GM21360 (cell line): ENCODE measurements around the gene XRCC3.

Experiments
- ATAC-seq: cut with Tn5 transposase; IDR thresholded peaks from one replicate; pipeline ENCODE4 v1.9.1; 2021; ENCODE audit warnings: mild to moderate bottlenecking, moderate library complexity; ENCODE audit not compliant: unreplicated experiment

The XRCC3 gene

DNA sequence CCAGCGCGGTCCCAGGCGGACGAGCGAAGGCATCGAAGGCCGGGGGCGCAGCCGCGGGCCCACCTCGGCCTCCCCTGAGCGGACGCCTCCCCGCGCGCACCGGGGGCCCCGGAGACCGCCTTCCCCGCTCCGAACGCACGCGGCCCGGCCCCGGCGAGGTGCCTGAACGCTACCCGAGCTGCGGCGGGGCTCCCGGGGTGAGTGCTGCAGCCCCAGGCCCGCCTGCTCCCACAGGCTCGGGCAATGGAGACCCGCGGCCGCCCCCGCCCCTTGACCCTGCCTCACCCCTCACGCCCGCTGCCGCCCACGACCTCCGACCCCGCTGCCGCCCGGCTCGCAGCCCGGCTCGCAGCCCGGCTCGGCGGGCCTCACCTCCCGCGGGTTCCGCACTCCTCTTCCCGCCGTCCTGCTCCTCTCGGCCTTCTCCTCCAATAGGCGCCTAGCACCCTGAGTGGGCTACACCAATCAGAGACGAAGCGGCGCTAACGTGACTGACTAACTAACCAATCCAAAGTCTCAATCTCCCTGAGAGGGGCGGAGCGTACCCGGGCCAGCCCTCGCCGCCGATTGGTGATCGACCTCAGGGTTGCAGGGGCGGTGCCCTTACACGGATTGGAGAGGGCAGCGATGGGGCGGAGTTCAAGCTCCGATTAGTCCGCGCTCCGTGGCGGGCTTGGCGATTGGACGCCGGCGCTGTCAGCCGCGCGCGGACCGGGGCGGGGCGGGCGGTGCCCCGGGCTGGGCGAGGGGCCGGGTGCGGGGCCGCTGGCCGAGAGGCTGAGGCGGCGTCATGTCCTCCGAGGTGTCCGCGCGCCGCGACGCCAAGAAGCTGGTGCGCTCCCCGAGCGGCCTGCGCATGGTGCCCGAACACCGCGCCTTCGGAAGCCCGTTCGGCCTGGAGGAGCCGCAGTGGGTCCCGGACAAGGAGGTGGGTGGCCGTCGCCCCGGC, at the start of gene XRCC3, which contains the start of gene ZFYVE21:
XRCC3 (minus strand) TSS at position 400 of the 949 bp plus-strand sequence. CDS start 4,364 bp downstream, outside the sequence.
ZFYVE21 (plus strand) TSS at position 759 of the 949 bp plus-strand sequence; CDS start at position 791, 32 bp downstream.
- peak; percentile 90 for ATAC-seq

DNA sequence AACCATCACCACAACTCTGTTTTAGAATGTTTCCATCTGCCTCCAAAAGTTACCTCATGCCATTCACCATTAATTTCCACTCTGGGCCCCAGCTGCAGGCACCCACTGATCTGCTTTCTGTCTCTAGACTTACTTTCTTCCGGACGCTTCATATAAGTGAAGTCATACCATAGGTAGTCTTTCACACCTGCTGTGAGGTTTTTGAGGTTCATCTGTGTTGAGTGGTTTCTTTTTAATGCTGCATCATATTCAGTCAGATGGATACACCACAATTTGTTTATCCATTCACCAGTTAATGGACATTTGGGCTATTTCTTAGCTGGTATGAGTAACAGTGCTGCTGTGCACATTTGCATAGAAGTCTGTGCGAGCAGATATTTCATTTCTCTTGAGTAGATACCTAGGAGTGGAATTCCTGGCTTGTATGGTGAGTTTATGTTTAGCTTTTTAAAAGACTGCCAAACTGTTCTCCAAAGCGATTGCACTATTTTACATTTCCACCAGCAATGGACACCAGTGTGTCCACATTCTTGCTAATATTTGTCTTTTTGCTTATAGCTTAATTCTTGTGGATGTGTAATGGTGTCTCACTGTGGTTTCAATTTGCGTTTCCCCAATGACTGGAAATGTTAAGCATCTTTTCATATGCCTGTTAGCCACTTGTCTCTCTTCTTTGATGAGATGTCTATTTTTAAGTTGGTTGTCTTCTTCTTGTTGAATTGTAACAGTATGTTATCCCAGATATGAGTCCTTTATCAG, 48.7 kb upstream of the XRCC3 start:
- ATAC-seq: no peak

DNA sequence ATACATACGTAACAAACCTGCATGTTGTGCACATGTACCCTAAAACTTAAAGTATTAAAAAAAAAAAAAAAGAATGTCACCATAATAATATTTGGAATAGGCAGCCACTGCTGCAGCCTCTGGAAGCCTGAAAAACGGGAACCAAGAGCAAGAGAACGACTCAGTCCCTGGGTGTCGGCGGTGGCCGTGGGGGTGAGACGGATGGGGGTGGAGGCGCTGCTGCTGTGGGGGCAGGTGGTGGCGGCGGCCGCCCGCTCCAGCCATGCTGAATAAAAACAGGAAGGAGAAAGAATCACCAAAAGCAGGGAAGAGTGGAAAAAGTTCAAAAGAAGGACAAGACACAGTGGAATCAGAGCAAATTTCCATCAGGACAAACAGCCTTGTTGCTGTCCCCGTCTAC, 47.3 kb upstream of the XRCC3 start:
- ATAC-seq: no peak

DNA sequence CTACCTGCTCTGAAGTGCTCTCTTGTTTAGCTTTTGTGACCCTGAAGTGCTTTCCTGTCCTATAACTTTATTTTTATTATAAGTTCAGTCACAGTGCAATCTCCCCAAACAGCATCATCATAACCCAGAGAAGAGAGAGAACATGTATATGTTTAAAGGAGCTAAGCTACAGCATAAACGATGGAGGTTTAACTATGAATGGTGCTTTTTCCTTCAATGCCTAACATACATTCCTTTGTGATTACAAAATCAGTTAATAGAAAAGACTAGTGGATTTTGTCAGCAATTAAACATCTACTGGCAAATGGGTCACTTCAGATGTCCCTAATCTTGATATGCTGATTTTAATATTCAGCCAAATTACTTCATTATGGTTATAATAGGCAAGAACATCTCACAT, 46.8 kb upstream of the XRCC3 start:
- ATAC-seq: no peak

DNA sequence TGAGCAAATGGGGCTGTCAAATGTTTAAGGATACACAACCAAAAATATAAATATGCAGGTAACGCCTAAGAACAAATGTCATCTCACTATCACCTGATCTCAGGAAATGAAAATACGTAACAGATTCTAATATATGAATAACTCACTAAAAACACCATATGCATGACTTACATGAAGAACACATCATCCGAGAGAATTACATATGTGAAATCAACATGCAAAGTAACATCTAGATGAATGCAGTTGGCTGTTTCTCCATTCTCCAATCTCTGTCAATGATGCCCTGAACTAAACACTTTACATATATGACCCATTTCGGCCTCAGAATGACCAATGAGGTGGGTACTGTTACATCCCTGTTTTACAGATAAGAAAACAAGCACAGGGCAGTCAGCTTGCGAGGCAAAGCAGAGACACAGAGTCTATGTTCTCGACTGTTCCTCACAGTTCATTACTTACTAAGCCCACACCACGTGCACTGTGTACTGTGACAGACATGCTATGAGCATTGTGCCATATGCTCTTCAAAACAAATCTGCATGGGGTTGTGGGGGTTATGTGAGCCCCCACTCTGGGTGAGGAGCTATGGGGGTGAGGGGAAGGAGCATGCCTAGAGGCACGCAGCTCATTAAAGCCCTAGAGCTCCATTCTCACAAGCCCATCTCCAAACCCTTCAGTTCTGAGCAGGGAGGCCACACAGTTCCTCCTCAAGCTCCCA, 43.0 kb upstream of the XRCC3 start:
- no peak for ATAC-seq

DNA sequence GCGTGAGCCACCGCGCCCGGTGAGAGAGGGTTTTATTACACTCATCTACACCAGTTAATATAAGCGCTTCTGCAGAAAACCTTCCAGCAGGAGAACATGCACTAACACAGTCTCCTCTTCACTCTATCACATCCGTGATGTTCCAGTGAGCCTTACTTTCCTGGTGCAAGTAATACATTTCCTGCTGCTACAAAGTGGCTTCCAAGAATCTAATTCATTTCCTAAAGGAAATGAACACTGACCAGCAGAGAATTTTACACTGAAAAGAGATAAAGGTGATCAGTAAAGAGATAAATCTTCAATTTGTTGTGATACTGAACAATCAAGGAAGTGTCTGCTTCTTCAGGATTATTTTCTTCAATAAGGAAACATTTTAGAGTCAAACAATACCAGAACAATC, 39.8 kb upstream of the XRCC3 start:
- no peak for ATAC-seq

DNA sequence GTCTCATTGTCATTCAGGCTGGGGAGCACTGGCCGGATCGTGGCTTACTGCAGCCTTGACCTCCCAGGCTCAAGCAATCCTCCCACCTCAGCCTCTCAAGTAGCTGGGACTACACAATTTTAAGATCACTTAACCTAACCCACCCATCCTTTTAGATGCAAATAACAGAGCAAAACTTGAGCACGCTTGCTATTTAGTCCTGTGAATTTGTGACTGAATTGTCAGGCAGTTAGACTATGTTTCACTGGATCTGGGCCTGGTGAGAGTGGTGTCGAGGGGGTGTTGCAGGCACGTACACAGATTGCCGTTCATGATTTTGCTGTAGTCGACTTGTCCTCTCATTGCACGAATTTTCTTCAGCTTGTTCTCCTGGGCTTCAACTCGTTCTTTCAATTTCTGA, 38.5 kb upstream of the XRCC3 start:
- no peak for ATAC-seq

DNA sequence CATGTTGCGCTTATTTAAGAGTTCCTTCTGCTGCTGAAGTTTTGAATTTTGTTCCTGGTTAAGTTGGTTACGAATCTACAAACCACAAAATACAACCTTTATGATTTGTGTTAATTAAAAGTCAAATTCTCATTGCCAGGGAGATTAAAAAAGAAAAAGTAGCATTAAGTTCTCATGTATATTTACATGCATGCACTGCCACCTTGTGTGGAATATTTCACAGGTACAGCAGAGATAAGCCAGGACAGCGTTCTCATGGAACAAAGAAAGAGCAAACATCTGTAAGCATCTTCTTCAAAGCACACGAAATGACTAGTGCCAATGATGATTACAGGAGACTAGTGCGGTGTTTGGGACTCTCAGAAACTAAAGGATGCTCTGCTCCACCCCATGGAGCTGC, 34.6 kb upstream of the XRCC3 start:
- no peak for ATAC-seq

DNA sequence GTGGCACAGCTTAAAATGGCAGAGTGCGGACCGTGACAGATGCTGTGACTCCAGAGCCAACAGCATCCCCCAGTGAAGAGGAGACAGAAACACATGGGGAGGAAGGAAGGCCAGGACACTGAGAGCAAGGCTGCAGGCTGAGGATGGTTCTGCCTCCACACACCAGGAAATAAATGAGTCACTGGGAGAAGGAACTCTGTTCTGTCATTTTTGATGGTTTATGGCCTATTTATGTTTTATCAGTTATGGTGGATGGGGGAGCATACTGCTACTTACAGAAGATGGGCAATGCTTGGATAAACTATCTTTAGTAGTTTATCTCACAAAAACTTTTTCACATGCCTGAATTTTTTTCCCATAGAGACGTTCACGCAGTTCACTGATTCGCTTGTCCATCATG, 34.2 kb upstream of the XRCC3 start:
- ATAC-seq: no peak

DNA sequence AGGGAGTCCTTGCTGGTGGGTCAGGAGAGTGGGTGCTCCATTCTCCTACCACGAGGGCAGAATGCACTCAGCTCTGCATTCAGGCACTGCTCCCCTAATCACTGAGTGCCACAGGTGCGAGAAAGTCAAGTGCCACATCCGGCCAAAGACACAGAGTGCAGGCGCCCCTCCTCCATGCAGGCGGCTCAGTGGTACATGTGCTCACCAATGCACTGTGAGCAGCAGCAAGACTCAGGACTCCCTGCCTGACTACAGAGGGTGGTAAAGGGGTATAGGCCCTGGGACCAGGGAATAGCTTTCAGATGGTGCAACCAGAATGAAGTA, 33.2 kb upstream of the XRCC3 start:
- no peak for ATAC-seq

DNA sequence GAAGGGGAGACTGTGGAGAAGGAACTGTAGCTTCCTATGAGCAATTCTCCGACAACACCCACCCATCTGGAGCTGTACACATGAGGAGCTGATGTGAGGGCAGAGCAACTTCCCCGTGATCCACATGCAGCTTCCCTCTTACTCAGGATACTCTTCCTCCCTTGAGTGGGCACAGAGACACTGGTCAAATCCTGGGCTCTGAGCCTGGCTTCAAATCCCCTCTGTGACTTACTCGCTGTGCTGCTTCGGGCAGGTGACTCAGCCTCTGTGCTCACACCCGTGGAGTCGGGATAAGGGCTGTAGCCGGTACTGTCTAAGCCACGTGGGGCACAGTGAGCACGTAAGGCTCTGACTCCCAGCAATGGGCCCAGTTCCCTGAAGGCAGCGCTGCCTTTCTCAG, 31.4 kb upstream of the XRCC3 start:
- ATAC-seq: no peak

DNA sequence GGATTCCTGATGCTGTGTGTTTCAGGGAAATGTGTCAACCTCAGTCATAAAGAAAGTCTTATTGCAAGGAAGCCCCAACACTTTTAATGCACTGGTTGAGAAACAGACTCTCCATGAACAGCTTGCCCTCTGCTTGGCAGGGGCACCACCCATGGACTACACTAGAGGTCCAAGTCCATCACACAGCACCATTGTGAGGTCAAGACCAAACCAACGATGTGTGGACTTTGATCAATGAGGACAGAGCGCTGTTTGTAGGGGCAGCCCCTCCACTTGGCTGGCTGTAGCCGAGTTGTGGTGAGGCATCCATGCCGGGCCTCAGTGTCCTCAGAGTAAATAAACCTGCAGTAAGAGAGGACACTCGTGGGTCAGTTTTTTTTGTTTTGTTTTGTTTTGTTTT, 30.2 kb upstream of the XRCC3 start:
- no peak for ATAC-seq

DNA sequence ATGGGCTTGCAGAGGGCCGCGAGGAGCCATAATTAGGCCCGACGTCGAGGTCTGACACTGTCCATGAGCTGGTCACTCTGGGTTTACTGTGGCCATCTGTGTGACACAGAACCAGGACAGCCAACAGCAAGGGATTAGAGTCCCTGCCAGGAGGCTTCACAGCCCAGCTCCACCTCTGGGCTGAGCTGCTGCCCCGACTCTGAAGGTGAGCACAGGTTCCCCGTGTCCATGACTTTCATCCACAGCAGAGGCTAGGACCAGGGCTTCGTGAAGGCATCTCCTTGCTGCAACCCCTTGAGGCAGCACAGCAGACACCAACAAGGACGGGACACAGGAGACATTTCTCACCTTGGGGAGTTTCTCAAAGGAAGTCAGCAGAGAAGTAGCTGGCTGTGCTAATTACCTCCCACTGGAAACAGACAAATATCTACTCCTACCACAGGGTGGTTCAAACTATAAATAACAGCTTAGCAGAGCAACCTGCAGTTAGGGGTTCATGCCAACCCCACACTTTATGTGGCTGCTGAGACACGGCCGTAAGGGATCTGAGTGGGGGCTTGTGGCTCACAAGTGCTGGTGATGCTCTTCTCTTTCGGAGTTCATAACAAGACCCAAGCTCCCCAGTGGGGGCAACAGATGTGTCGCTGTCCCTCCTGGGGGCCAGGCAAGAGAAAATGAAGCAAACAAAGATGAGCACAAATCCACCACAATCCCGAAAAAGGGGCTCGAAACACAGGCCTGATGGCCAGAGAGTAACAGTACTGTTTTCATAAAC, 29.6 kb upstream of the XRCC3 start:
- ATAC-seq: no peak

DNA sequence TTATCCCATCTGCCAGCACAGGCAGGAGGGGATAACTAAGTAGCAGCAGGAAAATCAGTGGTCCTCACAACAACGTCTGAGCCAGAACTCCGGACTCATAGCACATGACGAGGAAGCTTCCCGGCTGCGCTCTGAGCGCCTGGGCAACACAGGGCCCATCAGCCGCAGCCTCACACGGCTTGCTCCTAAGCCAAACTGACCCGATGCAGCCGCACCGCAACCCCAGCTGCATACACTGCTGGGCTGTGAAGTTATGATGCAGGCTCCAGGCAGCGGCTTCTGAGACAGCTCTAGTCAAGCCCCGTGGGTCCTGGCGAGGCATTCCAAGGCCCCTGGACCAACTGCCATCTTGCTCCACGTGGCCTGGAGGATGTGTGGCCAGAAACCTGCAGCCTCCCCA, 28.4 kb upstream of the XRCC3 start:
- no peak for ATAC-seq

DNA sequence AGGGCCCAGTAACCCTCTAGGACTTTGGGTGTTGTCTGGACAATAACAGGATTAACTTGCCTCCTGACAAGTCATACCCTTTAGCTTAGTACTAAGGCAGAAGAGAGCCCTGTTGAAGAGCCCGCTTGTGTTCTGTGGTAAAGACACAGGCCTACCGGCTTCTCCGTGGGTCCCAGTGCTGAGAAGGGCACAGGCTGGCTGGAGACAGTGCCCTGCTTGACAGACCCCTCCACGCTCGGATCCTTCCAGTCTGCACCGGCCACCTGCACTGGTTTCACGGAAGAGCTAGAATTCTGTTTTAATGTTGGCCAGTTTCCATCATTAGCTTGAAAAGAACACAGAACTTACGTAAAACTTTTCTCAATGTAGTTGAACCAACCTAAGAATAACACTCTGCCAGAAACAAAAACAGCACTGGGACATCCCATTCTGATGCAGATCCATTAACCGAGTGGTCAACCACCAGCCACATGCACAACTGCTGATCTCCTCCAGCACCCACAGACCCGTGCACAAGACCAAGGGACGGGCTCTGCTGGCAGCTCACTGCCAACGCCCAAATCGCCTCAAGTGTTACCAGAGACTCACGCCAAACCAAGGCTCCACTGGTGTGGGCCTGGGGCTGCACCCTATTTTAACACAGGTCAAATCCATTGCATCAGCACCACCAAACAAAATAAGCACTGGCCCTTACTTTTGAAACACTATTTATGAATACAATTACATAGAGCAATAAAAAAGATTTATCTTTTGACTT, 27.4 kb upstream of the XRCC3 start:
- no peak for ATAC-seq

DNA sequence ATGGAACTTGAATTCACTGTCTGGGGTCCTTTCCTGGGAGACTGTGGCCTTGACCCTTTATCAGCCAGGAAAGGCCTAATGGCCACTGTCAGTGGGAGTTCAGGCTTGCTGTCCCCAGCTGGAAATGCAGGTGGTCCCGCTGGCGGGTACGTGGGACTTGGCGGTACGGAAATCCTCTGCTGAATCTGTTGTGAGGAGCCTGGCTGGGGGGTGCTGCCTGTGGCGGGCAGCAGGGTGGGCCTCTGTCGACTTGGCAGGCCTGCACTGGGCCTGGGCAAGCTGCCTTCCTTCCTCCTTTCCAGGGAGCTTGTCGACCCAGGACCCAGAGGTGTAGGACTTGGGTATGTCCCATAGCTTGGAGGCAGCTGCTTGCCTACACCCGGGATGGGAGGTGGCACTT, 26.6 kb upstream of the XRCC3 start:
- ATAC-seq: no peak

DNA sequence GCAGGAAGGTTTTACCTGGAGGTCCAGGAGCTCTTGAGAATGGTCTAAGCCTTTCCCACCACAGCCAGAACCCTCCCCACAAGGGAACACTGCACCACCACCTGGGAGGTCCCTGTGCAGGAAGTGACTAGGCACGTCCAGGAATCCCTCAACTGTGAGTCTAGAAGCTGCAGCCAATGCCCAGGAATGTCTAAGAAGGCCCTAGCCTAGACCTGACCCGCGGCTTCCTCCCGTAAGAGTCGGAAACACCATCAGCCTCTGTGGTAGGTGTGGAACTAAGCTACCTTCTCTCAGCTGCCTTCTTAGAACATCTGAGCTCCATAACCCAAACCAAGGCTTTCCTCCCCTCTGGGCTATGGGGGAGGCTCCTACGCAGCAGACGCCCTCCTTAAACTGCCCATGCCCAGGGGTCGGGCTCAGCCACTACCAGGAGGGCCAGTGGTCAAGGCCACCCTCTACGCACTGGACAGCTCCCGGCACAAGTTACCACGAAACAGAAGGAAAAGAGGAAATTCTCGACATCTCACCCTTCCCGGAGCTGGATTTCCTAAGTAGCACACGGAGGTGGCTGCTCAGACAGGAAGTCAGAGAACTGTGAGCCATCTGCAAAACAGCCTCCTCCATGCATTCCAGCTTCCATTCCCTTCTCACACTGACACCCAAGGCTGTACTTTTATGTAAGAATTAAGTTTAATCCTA, 25.9 kb upstream of the XRCC3 start:
- ATAC-seq: no peak

DNA sequence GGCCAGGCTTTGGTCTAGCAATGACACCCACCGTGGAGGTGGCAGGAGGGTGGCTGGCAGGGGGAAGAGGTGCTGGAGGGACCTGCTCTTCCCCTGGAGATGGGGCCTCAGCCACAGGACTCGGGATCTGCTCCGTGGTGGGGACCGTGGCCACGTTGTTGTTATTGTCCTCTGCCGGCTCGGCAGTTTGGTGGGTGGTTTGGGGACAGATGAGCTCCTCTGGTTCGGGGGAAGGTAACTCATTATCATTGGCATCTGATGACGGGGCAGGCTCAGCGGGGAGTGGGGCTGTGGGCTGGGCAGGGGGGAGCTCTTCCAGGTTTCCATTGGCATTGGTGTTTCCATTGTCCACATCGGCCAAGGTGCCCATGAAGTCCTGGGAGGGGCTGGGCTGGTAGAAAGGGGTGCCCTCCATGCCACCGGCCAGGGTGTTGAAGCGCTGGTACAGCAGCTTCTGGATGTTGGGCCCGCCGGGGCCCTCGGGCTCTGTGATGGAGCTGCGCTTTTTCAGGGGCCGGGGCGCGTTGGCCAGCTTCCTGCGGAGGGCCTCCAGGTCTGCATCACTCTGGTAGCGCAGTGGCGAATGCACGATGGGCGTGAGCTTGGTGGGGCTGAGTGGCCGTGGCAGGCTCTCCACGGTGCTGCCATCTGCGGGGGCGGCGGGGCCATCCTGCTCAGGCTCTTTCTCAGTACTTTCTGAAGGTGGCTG, 24.7 kb upstream of the XRCC3 start:
- no peak for ATAC-seq

DNA sequence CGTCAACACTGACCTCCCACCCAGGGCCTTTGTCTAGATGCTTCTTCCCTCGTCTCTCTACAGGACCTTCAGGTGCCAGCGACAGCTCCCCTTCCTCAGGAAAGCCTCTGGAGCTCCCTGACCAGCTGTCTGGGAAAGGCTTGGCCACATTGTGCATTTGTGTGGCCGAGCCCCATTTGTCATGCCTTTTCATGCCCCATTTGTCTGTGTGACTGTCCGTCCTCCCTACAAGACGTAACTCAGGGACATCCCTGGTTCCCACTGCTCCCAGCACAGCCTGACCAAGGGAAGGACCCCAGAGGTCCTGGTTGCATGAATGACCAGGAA, 24.2 kb upstream of the XRCC3 start:
- no peak for ATAC-seq
